HL-60/S4 treated with retinoic acid at 250 ng/mL for 4 days and 3 days (cell line): ENCODE measurements around the gene ZBTB7C.

Experiments used
- in situ Hi-C: fragments of 300-500 bp; cut with MboI; formaldehyde crosslinking; loops from 2 replicates; pipeline ENCODE4 v1.7.0; 2022; ENCODE audit warnings: low sequenced_read_pairs

The ZBTB7C gene

GRCh38 chr18:48049757-48050156 lies 359.4 kb downstream of the ZBTB7C start:
- in situ Hi-C loops, result loop anchor here (25.0 kb wide), 1 partner anchor 388 kb away; no protein-coding TSS in a partner anchor

DNA sequence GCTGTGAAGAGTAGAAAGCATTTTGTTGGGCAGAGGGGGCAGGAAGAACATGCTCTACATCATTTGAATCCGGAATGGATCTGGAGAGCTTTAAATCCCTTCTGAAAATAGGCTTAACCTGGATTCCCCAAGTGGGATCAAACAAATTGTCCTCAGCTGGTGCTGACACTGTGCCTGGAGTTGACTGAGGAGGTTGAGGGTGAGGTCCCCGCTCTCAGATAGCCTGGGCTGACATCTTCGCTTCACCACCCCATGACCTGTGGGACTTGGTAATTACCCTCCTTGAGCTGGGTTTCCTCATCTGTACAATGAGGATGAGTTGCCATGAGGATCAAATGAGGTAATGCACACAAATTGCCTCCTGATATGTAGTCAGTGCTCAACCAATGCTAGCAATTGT lies 360.9 kb downstream of the ZBTB7C start:
- in situ Hi-C loops, result loop anchor here (25.0 kb wide), 1 partner anchor 389 kb away; no protein-coding TSS in a partner anchor

DNA sequence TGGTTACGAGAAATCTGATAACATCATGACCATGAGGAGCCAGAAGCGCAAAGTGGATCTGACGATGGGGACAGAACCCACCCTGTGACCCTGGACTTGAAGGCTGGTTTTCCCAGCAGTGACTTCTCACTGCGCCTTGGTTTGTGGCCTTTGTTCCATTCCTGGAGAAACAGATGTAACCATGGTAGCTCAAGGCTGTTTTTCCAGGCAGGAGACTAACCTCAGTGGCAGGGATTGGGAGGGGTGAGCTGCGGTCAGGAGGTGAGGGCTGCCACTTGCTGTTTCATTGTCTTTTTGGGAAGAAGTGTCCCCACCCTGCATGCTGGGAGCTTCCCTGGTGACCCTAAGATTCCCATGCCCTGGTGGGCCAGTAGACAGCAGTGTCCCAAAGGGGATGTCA lies 362.3 kb downstream of the ZBTB7C start:
- in situ Hi-C loops, result loop anchor here (25.0 kb wide), 1 partner anchor 390 kb away; no protein-coding TSS in a partner anchor

DNA sequence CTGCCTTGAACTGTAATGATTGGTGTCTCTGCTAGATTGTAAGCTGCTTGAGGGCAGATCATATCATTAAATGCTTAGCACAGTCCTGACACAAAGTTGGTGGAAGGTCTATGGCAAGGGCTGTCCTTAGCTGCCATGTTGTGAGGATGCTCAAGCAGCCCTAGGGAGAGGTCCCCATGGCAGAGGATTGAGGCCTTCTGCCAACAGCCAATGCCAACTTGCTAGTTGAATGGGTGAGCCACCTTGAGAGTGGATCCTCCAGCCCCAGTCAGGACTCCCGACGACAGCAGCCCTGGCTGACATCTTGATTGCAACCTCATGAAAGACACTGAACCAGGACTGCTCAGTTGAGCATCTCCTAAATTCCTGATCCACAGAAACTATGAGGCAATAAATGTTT lies 363.4 kb downstream of the ZBTB7C start:
- in situ Hi-C loops, result loop anchor here (25.0 kb wide), 1 partner anchor 392 kb away; no protein-coding TSS in a partner anchor

- in situ Hi-C loops, result loop anchor here (25.0 kb wide), 1 partner anchor 392 kb away; no protein-coding TSS in a partner anchor
Measured at GRCh38 chr18:48044944-48045343, 364.2 kb downstream of the ZBTB7C start.

GRCh38 chr18:48043166-48043565 lies 366.0 kb downstream of the ZBTB7C start:
- in situ Hi-C loops, result loop anchor here (25.0 kb wide), 1 partner anchor 394 kb away; no protein-coding TSS in a partner anchor

- in situ Hi-C loops, result loop anchor here (25.0 kb wide), 1 partner anchor 395 kb away; no protein-coding TSS in a partner anchor
Measured at GRCh38 chr18:48042431-48042830, 366.8 kb downstream of the ZBTB7C start.

- in situ Hi-C loops, result loop anchor here (25.0 kb wide), 1 partner anchor 397 kb away; no protein-coding TSS in a partner anchor
Measured at GRCh38 chr18:48040457-48041110, 368.6 kb downstream of the ZBTB7C start.

GRCh38 chr18:48039769-48040215 lies 369.4 kb downstream of the ZBTB7C start:
- in situ Hi-C loops, result loop anchor here (25.0 kb wide), 1 partner anchor 398 kb away; no protein-coding TSS in a partner anchor

- in situ Hi-C loops, result loop anchor here (25.0 kb wide), 1 partner anchor 399 kb away; no protein-coding TSS in a partner anchor
Measured at GRCh38 chr18:48038636-48039035, 370.5 kb downstream of the ZBTB7C start.

- in situ Hi-C loops, result loop anchor here (25.0 kb wide), 1 partner anchor 400 kb away; no protein-coding TSS in a partner anchor
Measured at GRCh38 chr18:48037481-48038271, 371.5 kb downstream of the ZBTB7C start.

GRCh38 chr18:48036641-48037421 lies 372.4 kb downstream of the ZBTB7C start:
- in situ Hi-C loops, result loop anchor here (25.0 kb wide), 1 partner anchor 400 kb away; no protein-coding TSS in a partner anchor

- in situ Hi-C loops, result loop anchor here (25.0 kb wide), 1 partner anchor 401 kb away; no protein-coding TSS in a partner anchor
Measured at GRCh38 chr18:48036226-48036625, 373.0 kb downstream of the ZBTB7C start.

GRCh38 chr18:48035556-48035860 lies 373.7 kb downstream of the ZBTB7C start:
- in situ Hi-C loops, result loop anchor here (25.0 kb wide), 1 partner anchor 402 kb away; no protein-coding TSS in a partner anchor

- in situ Hi-C loops, result loop anchor here (25.0 kb wide), 1 partner anchor 402 kb away; no protein-coding TSS in a partner anchor
Measured at GRCh38 chr18:48034651-48035555, 374.3 kb downstream of the ZBTB7C start.

DNA sequence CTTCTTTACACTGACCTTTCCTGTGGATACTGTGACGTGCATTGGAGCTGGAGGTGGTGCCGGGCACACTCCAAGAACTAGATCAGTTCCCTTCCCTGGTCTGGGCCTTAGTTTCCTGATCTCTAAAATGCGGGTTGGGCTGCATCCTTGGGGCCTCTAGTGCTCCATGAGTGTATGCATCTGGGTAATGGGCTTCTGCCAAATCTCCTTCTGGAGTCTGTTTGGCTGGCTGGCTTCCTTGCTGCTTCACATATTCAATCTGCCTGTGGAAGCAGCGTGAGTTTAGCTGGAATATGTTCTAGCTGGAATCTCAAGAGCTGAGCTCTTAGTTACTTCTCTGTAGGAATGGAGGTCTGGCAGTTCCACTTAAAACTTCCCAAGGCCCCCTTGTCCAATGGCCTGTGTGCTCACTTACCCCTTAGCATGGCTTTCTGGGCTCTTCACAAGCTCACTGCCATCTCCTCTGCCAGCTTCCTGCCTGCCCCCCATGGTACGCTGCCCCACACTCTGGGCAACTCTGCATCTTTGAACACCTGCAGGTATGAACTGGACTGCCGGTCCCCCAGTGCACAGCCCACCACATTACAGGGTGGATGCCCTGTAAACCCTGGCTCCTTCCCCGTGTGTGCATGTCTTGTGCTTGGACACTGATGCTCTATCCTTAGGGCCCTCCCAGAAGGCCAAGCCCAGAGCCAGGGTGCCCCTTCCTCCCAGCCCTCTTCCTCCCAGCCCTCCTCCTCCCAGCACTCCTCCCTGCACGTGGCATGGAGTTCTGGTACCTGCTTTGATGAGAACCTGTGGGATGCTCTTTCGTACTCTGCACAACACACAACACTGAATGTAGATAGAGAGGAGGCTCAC lies 375.2 kb downstream of the ZBTB7C start:
- in situ Hi-C loops, result loop anchor here (25.0 kb wide), 1 partner anchor 403 kb away; no protein-coding TSS in a partner anchor

GRCh38 chr18:48032876-48033789 lies 376.1 kb downstream of the ZBTB7C start:
- in situ Hi-C loops, result loop anchor here (25.0 kb wide), 1 partner anchor 404 kb away; no protein-coding TSS in a partner anchor
